Gastrocnemius medialis (tissue), 4 donors: ENCODE results near the gene ZNF714. TPM values are rescaled to one million over a fixed set of nuclear protein-coding genes. Genes with fewer than 3 reads are reported as not detected.

Experiments used
- ATAC-seq, 2 donors: fragments of 150-250 bp; one replicate each; pipeline ENCODE4 v1.9.1; 2016
- DNase-seq, 2 donors: peaks; one replicate each; pipeline ENCODE4 v3.0.0-alpha.2; 2019
- H3K27ac ChIP-seq, 4 donors: fragments of 200-600 bp; sonication (generic); 1 replicate in 1 of 4; 2 replicates in 3 of 4; pipeline ENCODE4 v1.5.1; 2016 to 2018; ENCODE audit warnings: mild to moderate bottlenecking in 2 of 4, moderate library complexity in 1 of 4
- H3K27me3 ChIP-seq, 3 donors: fragments of 200-600 bp; sonication (generic) in 2 of 3; 1 replicate in 1 of 3; 2 replicates in 2 of 3; pipeline versions ENCODE4 v1.5.1 to v1.6.0; 2016 to 2019; ENCODE audit warnings: mild to moderate bottlenecking in 1 of 3, moderate library complexity in 1 of 3
- H3K36me3 ChIP-seq, 2 donors: fragments of 200-600 bp; sonication (generic) in 1 of 2; one replicate each; pipeline ENCODE4 v1.5.1; 2017 to 2018
- H3K4me1 ChIP-seq, 2 donors: fragments of 200-600 bp; sonication (generic) in 1 of 2; one replicate each; pipeline ENCODE4 v1.5.1; 2016 to 2017; ENCODE audit warnings: mild to moderate bottlenecking in 2 of 2
- H3K4me3 ChIP-seq, 4 donors: fragments of 200-600 bp; sonication (generic) in 3 of 4; 1 replicate in 1 of 4; 2 replicates in 3 of 4; pipeline ENCODE4 v1.5.1; 2016 to 2019; ENCODE audit warnings: mild to moderate bottlenecking in 2 of 4
- H3K9me3 ChIP-seq, 3 donors: fragments of 200-600 bp; sonication (generic) in 2 of 3; 1 replicate in 1 of 3; 2 replicates in 2 of 3; pipeline ENCODE4 v1.5.1; 2016 to 2019
- CTCF ChIP-seq, 5 experiments: fragments of 450-650 bp in 3 of 5; fragments of 200-600 bp in 2 of 5; sonication (generic) in 2 of 5; IDR thresholded peaks in 4 of 5; conservative IDR thresholded peaks in 1 of 5; 1 replicate in 4 of 5; 2 replicates in 1 of 5; pipeline ENCODE4 v1.5.1; 2016 to 2019; ENCODE audit warnings: antibody characterized with exemption in 5 of 5, mild to moderate bottlenecking in 3 of 5, moderate library complexity in 3 of 5
- POLR2A ChIP-seq, 2 donors: fragments of 450-650 bp; IDR thresholded peaks; one replicate each; pipeline ENCODE4 v1.6.1; 2017; ENCODE audit warnings: antibody characterized with exemption in 2 of 2, mild to moderate bottlenecking in 2 of 2, moderate library complexity in 2 of 2
- in situ Hi-C, 4 donors: fragments of 200-750 bp; cut with MboI; loops; one replicate each; pipeline versions ENCODE4 v1.15.0 to v1.8.0; 2017; ENCODE audit warnings: low sequenced_read_pairs in 4 of 4
- intact Hi-C: fragments of 100-400 bp; cut with DNase I; formaldehyde crosslinking; loops from one replicate; pipeline ENCODE4 v1.15.1; 2023; ENCODE audit warnings: low total_unique reads
- total RNA-seq, 4 donors: library from RNA; depleted of rRNA; stranded (reverse); fragments of >200 nt; gene quantifications; one replicate each; pipeline versions ENCODE4 v1.1.0 to v1.2.3, GENCODE V29; 2016

ZNF714 gene
- total RNA-seq, 4 donors from 2014 or later: 0.29 to 2.2 (median 1.2) TPM

- intact Hi-C loops: no loop called here
- H3K27ac ChIP-seq: no peak overlapping the region
- no peak for DNase-seq
- no peaks in the 10 kb centered on the region for H3K27me3 ChIP-seq
- ATAC-seq: no peak
- no peak overlapping the region for H3K4me3 ChIP-seq
- no peaks in the 10 kb centered on the region for H3K4me1 ChIP-seq
- in situ Hi-C loops: no loop called here
- peaks cover 0 to 4% of the 10 kb centered on the region in 2 donors for H3K36me3 ChIP-seq
- no peaks in the 10 kb centered on the region for H3K9me3 ChIP-seq
- TF ChIP-seq CTCF (IDR thresholded peaks at IDR 0.05 in 4 of 5, conservative IDR thresholded peaks at IDR 0.05 in 1 of 5): no peak
- TF ChIP-seq POLR2A (IDR thresholded peaks at IDR 0.05): no peak
Observed at GRCh38 chr19:21110183-21110582, 28.2 kb downstream of the ZNF714 start.

GRCh38 chr19:21115430-21115829 lies 33.4 kb downstream of the ZNF714 start:
- H3K4me1 ChIP-seq: no peaks in the 10 kb centered on the region
- TF ChIP-seq POLR2A (IDR thresholded peaks at IDR 0.05) (no peak), CTCF (IDR thresholded peaks at IDR 0.05 in 4 of 5, conservative IDR thresholded peaks at IDR 0.05 in 1 of 5) (no peak)
- H3K9me3 ChIP-seq: no peaks in the 10 kb centered on the region
- no peaks in the 10 kb centered on the region for H3K27me3 ChIP-seq
- H3K36me3 ChIP-seq: peaks cover 0 to 22% of the 10 kb centered on the region in 2 donors
- ATAC-seq (no peak), DNase-seq (no peak)
- intact Hi-C loops: no loop called here
- in situ Hi-C loops: no loop called here
- H3K4me3 ChIP-seq: no peak overlapping the region
- no peak overlapping the region for H3K27ac ChIP-seq

GRCh38 chr19:21117041-21117907 lies 35.3 kb downstream of the ZNF714 start:
- Histone ChIP-seq H3K4me3 (no peak overlapping the region), H3K27me3 (no peaks in the 10 kb centered on the region), H3K36me3 (peaks cover 0 to 22% of the 10 kb centered on the region in 2 donors), H3K27ac (no peak overlapping the region), H3K9me3 (no peaks in the 10 kb centered on the region), H3K4me1 (no peaks in the 10 kb centered on the region)
- TF ChIP-seq CTCF (IDR thresholded peaks at IDR 0.05 in 4 of 5, conservative IDR thresholded peaks at IDR 0.05 in 1 of 5) (no peak), POLR2A (IDR thresholded peaks at IDR 0.05) (no peak)
- DNase-seq (no peak), ATAC-seq (no peak)
- intact Hi-C loops (no loop called here), in situ Hi-C loops (no loop called here)

- no peaks in the 10 kb centered on the region for H3K9me3 ChIP-seq
- TF ChIP-seq POLR2A (IDR thresholded peaks at IDR 0.05) (no peak), CTCF (IDR thresholded peaks at IDR 0.05 in 4 of 5, conservative IDR thresholded peaks at IDR 0.05 in 1 of 5) (no peak)
- no peaks in the 10 kb centered on the region for H3K27me3 ChIP-seq
- DNase-seq (no peak), ATAC-seq (no peak)
- intact Hi-C loops (no loop called here), in situ Hi-C loops (no loop called here)
- H3K27ac ChIP-seq: no peak overlapping the region
- H3K4me3 ChIP-seq: no peak overlapping the region
- no peaks in the 10 kb centered on the region for H3K4me1 ChIP-seq
- no peaks in the 10 kb centered on the region for H3K36me3 ChIP-seq
Observed at GRCh38 chr19:21126078-21126477, 44.1 kb downstream of the ZNF714 start.
